K562 (cell line): ENCODE data around the gene DXO. TPM values are rescaled to one million over a fixed set of nuclear protein-coding genes. Genes with fewer than 3 reads are reported as not detected.

ENCODE experiments used
- BRD9 ChIP-seq: fragments of 450-650 bp; IDR thresholded peaks from 2 replicates; pipeline ENCODE4 v1.6.1; 2018; ENCODE audit warnings: low read depth; ENCODE audit not compliant: partially characterized antibody
- CXXC5 ChIP-seq: fragments of 250-450 bp; sonication (Bioruptor Pico); IDR thresholded peaks from 2 replicates; pipeline ENCODE4 v1.8.0; 2022; ENCODE audit warnings: inconsistent platforms, mild to moderate bottlenecking, moderate library complexity
- GABPB2 ChIP-seq: fragments of 250-450 bp; sonication (Bioruptor Pico); conservative IDR thresholded peaks from 2 replicates; pipeline ENCODE4 v1.5.1; 2021; ENCODE audit warnings: mild to moderate bottlenecking
- KDM5B ChIP-seq: fragments of 200-600 bp; sonication (generic); IDR thresholded peaks from 2 replicates; pipeline ENCODE4 v1.6.1; 2012; ENCODE audit warnings: low read depth, mild to moderate bottlenecking, moderate library complexity, low read length, control low read depth, inconsistent platforms; ENCODE audit not compliant: insufficient replicate concordance
- MXD1 ChIP-seq: fragments of 250-450 bp; sonication (Bioruptor Pico); IDR thresholded peaks from 2 replicates; pipeline ENCODE4 v1.8.0; 2021; ENCODE audit warnings: borderline replicate concordance, mild to moderate bottlenecking, moderate library complexity; ENCODE audit not compliant: poor library complexity, severe bottlenecking
- NBN ChIP-seq: fragments of 450-650 bp; IDR thresholded peaks from 2 replicates; pipeline ENCODE4 v1.6.1; 2016; ENCODE audit warnings: low read depth, mild to moderate bottlenecking
- NONO ChIP-seq, 2 experiments: fragments of 200-400 bp in 1 of 2; fragments of 450-650 bp in 1 of 2; formaldehyde crosslinking in 1 of 2; IDR thresholded peaks; 2 replicates each; pipeline ENCODE4 v1.6.1; 2017; ENCODE audit warnings: low read depth in 2 of 2, mild to moderate bottlenecking in 2 of 2, moderate library complexity in 2 of 2, low read length in 1 of 2
- POU5F1 ChIP-seq: fragments of 150-350 bp; IDR thresholded peaks from 2 replicates; pipeline ENCODE4 v1.6.1; 2014; ENCODE audit warnings: borderline replicate concordance, low read length, low read depth, mild to moderate bottlenecking; ENCODE audit not compliant: partially characterized antibody
- RAD21 ChIP-seq, 2 experiments: fragments of 250-450 bp in 1 of 2; fragments of 450-650 bp in 1 of 2; sonication (Bioruptor Pico) in 1 of 2; formaldehyde crosslinking in 1 of 2; IDR thresholded peaks in 1 of 2; conservative IDR thresholded peaks in 1 of 2; 2 replicates each; pipeline versions ENCODE4 v1.4.0 to v1.8.0; 2020 to 2022; ENCODE audit warnings: mild to moderate bottlenecking in 2 of 2, moderate library complexity in 1 of 2
- SIRT6 ChIP-seq: IDR thresholded peaks from one replicate; pipeline ENCODE4 v1.6.1; 2012; ENCODE audit warnings: low read depth, mild to moderate bottlenecking, control low read depth, inconsistent platforms, low read length, moderate library complexity
- SP1 ChIP-seq: sonication (generic); formaldehyde crosslinking; IDR thresholded peaks from 2 replicates; pipeline ENCODE4 v1.8.1; 2022; ENCODE audit warnings: mild to moderate bottlenecking, missing genetic modification reagents
- SRF ChIP-seq, 2 experiments: fragments of 250-450, 450-650 bp in 1 of 2; sonication (Bioruptor Pico) in 1 of 2; sonication (generic) in 1 of 2; formaldehyde crosslinking; IDR thresholded peaks; 2 replicates each; pipeline versions ENCODE4 v1.5.0 to v1.5.1; 2020 to 2022; ENCODE audit warnings: mild to moderate bottlenecking in 1 of 2, missing genetic modification reagents in 1 of 2
- STAT6 ChIP-seq: sonication (generic); formaldehyde crosslinking; IDR thresholded peaks from 2 replicates; pipeline ENCODE4 v1.8.1; 2023; ENCODE audit warnings: mild to moderate bottlenecking, missing genetic modification reagents
- TFAP4 ChIP-seq: sonication (generic); formaldehyde crosslinking; IDR thresholded peaks from 2 replicates; pipeline ENCODE4 v1.8.0; 2022; ENCODE audit warnings: missing genetic modification reagents, mild to moderate bottlenecking, moderate library complexity, borderline replicate concordance
- ZNF184 ChIP-seq: sonication (generic); formaldehyde crosslinking; IDR thresholded peaks from 2 replicates; pipeline ENCODE4 v1.5.0; 2020; ENCODE audit warnings: missing genetic modification reagents
- polyA plus RNA-seq, 8 experiments: library from polyadenylated mRNA; depleted of rRNA in 4 of 8; stranded (reverse) in 5 of 8; unstranded in 3 of 8; fragments of >200 nt; fragmentation: Nextera tagmentation in 2 of 8; fragmentation: Illumina TruSeq in 1 of 8; extraction: Ambion mirVana in 2 of 8; extraction: Trizol in 1 of 8; gene quantifications; 2 replicates each; pipeline versions ENCODE4 v1.2.1 to v1.2.3, GENCODE V29; 2011 to 2014; ENCODE audit warnings: inconsistent platforms in 1 of 8, missing spikeins in 1 of 8
- total RNA-seq, 7 experiments: library from RNA; depleted of rRNA in 6 of 7; stranded (reverse); fragments of >200 nt in 6 of 7; fragmentation: Illumina TruSeq in 2 of 7; extraction: Trizol in 2 of 7; gene quantifications; 2 replicates each; pipeline versions ENCODE4 v1.2.1 to v1.2.3, GENCODE V29; 2011 to 2021; ENCODE audit warnings: low replicate concordance in 1 of 7
- TF ChIP-seq, protein P1 (sequence below): fragments of 200-800 bp; sonication (Bioruptor generic); IDR thresholded peaks from 2 replicates; pipeline ENCODE4 v1.6.1; 2017; ENCODE audit warnings: missing genetic modification characterization, missing compliant biosample characterization
- TF ChIP-seq, protein P2 (sequence below): fragments of 250-450 bp; sonication (Bioruptor Pico); IDR thresholded peaks from 2 replicates; pipeline ENCODE4 v1.5.0; 2021

Gene DXO
- total and polyA plus RNA-seq, 9 of the 15 experiments (the other 6 are each of a cell fraction or from before 2014, with no cell fraction given): 6.4 to 35.1 (median 19.4) TPM

DNA sequence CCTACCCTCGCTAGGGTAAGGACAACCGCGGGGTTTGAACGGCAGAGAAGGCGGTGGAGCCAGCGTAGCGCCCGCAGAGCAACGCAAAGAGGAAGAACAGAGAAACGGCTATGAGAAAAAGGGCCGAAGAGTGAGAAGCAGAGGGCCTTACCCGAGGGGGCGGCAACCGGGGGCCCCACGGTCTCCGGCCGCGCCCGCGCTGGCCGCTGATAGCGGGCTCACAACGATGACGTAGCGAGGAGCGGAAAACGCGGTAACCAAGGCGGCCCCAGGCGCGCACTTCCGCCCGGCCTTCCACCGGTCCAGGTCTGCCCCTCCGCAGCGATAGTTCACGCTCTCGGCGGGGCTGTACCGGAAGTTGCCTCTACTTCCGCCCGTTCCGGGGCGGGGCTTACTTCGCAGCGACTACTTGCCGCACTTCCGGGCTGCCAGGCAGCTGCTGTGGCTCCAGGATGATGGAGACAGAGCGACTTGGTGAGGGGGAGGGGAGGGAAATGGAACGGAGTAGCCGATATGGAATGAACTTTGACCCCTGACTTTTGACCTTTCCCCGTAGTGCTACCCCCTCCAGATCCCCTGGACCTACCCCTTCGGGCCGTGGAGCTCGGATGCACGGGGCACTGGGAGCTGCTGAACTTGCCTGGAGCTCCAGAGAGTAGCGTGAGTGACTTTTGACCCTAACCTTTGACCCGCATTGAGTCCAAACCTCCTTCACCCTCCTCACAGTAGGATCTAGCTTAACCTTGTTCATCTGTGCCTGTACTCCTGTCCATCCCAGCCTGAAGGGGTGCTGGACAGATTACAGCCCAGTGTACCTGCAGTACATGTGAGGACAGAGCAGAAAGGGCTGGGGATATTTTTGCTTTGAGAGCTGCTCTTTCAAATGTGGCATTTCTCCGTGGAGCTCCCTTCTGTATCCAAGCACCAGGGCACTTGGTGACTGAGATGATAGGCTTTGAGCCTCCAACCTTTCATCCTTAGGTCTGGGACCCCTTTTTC, 12.9 kb downstream of the DXO start, which contains the start of the genes NELFE and SKIC2 (continued):
- peak; percentile 95; the same call in 1 of the 2 replicates for TF ChIP-seq STAT6 (CRISPR knock-in tag)
- no peak for TF ChIP-seq SIRT6
- TF ChIP-seq MXD1 (CRISPR knock-in tag): peak; percentile 71
- TF ChIP-seq NBN: peak; percentile 64; the same call in 1 of the 2 replicates
- TF ChIP-seq, protein P1, sequence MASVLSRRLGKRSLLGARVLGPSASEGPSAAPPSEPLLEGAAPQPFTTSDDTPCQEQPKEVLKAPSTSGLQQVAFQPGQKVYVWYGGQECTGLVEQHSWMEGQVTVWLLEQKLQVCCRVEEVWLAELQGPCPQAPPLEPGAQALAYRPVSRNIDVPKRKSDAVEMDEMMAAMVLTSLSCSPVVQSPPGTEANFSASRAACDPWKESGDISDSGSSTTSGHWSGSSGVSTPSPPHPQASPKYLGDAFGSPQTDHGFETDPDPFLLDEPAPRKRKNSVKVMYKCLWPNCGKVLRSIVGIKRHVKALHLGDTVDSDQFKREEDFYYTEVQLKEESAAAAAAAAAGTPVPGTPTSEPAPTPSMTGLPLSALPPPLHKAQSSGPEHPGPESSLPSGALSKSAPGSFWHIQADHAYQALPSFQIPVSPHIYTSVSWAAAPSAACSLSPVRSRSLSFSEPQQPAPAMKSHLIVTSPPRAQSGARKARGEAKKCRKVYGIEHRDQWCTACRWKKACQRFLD: peak; percentile 99
- peak; percentile 100 for TF ChIP-seq CXXC5 (CRISPR knock-in tag)
- TF ChIP-seq BRD9: peak; percentile 38
- TF ChIP-seq SRF (CRISPR knock-in tag; IDR thresholded peaks at IDR 0.05): peak; percentile 74 to 78; a peak in 3 of 4 replicates
- peak; percentile 24 to 28 for TF ChIP-seq RAD21 (CRISPR knock-in tag; conservative IDR thresholded peaks at IDR 0.05 in 1 of 2, IDR thresholded peaks at IDR 0.05 in 1 of 2)
- TF ChIP-seq KDM5B: peak; percentile 44
- peak; percentile 98 for TF ChIP-seq TFAP4 (CRISPR knock-in tag)
- no peak for TF ChIP-seq ZNF184 (CRISPR knock-in tag)
- TF ChIP-seq, protein P2, sequence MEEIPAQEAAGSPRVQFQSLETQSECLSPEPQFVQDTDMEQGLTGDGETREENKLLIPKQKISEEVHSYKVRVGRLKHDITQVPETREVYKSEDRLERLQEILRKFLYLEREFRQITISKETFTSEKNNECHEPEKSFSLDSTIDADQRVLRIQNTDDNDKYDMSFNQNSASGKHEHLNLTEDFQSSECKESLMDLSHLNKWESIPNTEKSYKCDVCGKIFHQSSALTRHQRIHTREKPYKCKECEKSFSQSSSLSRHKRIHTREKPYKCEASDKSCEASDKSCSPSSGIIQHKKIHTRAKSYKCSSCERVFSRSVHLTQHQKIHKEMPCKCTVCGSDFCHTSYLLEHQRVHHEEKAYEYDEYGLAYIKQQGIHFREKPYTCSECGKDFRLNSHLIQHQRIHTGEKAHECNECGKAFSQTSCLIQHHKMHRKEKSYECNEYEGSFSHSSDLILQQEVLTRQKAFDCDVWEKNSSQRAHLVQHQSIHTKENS: no peak
- peak; percentile 100 for TF ChIP-seq SP1 (CRISPR knock-in tag)
- TF ChIP-seq GABPB2 (CRISPR knock-in tag): no peak
- TF ChIP-seq POU5F1: peak; percentile 96
- 0 out of 4 replicates have a peak, but pooled peaks of 1 of the 2 experiments have one; percentile 24 for TF ChIP-seq NONO (IDR thresholded peaks at IDR 0.05; ENCODE audit: low read depth in 2 of 2, low read length in 1 of 2)
